WTC11 (cell line): Measurements from ENCODE around the gene GNB2. TPM values are rescaled to one million over a fixed set of nuclear protein-coding genes. Genes with fewer than 3 reads are reported as not detected.
A peak's percentile ranks its signal among the peaks of the same experiment; 100 is the strongest.
"Not testable (repeated sequence)": the region's sequence is repeated elsewhere in the genome, so short reads cannot be mapped to it uniquely, and the experiment has no call there.

ENCODE experiments used
- ATAC-seq: fragments of 200-7000 bp; cut with Tn5 transposase; 2 replicates; pipeline ENCODE4 v1.10.0; 2021; ENCODE audit warnings: mild to moderate bottlenecking, moderate library complexity
- CTCF ChIA-PET: fragments of 300-600 bp; sonication (Branson Sonifier 250); formaldehyde crosslinking; loops from one replicate; lab custom pipeline; 2021; ENCODE audit warnings: antibody characterized with exemption; lab: Charles Lee
- POLR2A ChIA-PET: fragments of 350-600 bp; sonication (Branson Sonifier 250); formaldehyde crosslinking; loops from one replicate; lab custom pipeline; 2021; ENCODE audit warnings: antibody characterized with exemption; lab: Charles Lee
- DNase-seq: peaks from one replicate; pipeline ENCODE4 v3.0.0; 2021; ENCODE audit warnings: low spot score
- H3K27ac Mint-ChIP-seq: 2 replicates; pipeline ENCODE4 v1.8.0; 2021; ENCODE audit warnings: mixed read lengths
- H3K27me3 Mint-ChIP-seq: 2 replicates; pipeline ENCODE4 v1.8.0; 2021; ENCODE audit warnings: low read depth, mild to moderate bottlenecking, moderate library complexity, mixed read lengths
- H3K36me3 Mint-ChIP-seq: 2 replicates; pipeline ENCODE4 v1.8.0; 2021; ENCODE audit warnings: mixed read lengths
- H3K4me1 Mint-ChIP-seq: 2 replicates; pipeline ENCODE4 v1.8.0; 2022; ENCODE audit warnings: mixed read lengths
- H3K4me3 Mint-ChIP-seq: 2 replicates; pipeline ENCODE4 v1.8.0; 2021; ENCODE audit warnings: mild to moderate bottlenecking, moderate library complexity, mixed read lengths
- H3K9me3 Mint-ChIP-seq: 2 replicates; pipeline ENCODE4 v1.8.0; 2021; ENCODE audit warnings: mixed read lengths
- ATF1 ChIP-seq: sonication (generic); formaldehyde crosslinking; IDR thresholded peaks from 2 replicates; pipeline ENCODE4 v1.8.1; 2023; ENCODE audit warnings: mild to moderate bottlenecking, moderate library complexity, missing genetic modification reagents
- FOXJ3 ChIP-seq: sonication (generic); formaldehyde crosslinking; IDR thresholded peaks from 2 replicates; pipeline ENCODE4 v1.9.0; 2021; ENCODE audit warnings: missing genetic modification reagents, mild to moderate bottlenecking, borderline replicate concordance
- NFYB ChIP-seq: sonication (generic); formaldehyde crosslinking; conservative IDR thresholded peaks from 2 replicates; pipeline ENCODE4 v1.8.0; 2022; ENCODE audit warnings: low read depth, missing genetic modification reagents
- SOX15 ChIP-seq: fragments of 250-450 bp; sonication (Bioruptor Pico); IDR thresholded peaks from 2 replicates; pipeline ENCODE4 v1.9.0; 2021; ENCODE audit warnings: mild to moderate bottlenecking
- SP1 ChIP-seq: sonication (generic); formaldehyde crosslinking; conservative IDR thresholded peaks from 2 replicates; pipeline ENCODE4 v1.8.1; 2022; ENCODE audit warnings: missing genetic modification reagents
- TEAD1 ChIP-seq: sonication (generic); formaldehyde crosslinking; IDR thresholded peaks from 2 replicates; pipeline ENCODE4 v1.8.0; 2022; ENCODE audit warnings: mild to moderate bottlenecking, missing genetic modification reagents
- TEAD4 ChIP-seq: sonication (generic); formaldehyde crosslinking; IDR thresholded peaks from 2 replicates; pipeline ENCODE4 v1.8.0; 2022; ENCODE audit warnings: mild to moderate bottlenecking, missing genetic modification reagents
- ZNF121 ChIP-seq: sonication (generic); formaldehyde crosslinking; IDR thresholded peaks from 2 replicates; pipeline ENCODE4 v1.8.0; 2023; ENCODE audit warnings: missing genetic modification reagents
- ZNF396 ChIP-seq: fragments of 250-450 bp; sonication (Bioruptor Pico); IDR thresholded peaks from 2 replicates; pipeline ENCODE4 v1.8.0; 2021; ENCODE audit warnings: mild to moderate bottlenecking, moderate library complexity, borderline replicate concordance
- ZNF671 ChIP-seq: fragments of 250-450 bp; sonication (Bioruptor Pico); IDR thresholded peaks from 2 replicates; pipeline ENCODE4 v1.8.0; 2021; ENCODE audit warnings: mild to moderate bottlenecking
- total RNA-seq: library from RNA; stranded (reverse); gene quantifications from 3 replicates; pipeline ENCODE4 v1.2.3, GENCODE V29; 2021
- TF ChIP-seq, protein P1 (sequence below): sonication (generic); formaldehyde crosslinking; conservative IDR thresholded peaks from 2 replicates; pipeline ENCODE4 v1.8.1; 2022; ENCODE audit warnings: mild to moderate bottlenecking, missing genetic modification reagents
- TF ChIP-seq, protein P2 (sequence below): fragments of 250-450 bp; sonication (Bioruptor Pico); IDR thresholded peaks from 2 replicates; pipeline ENCODE4 v1.9.0; 2021; ENCODE audit warnings: mild to moderate bottlenecking
- TF ChIP-seq, protein P3 (sequence below): fragments of 250-450 bp; sonication (Bioruptor Pico); IDR thresholded peaks from 2 replicates; pipeline ENCODE4 v2.1.2; 2022; ENCODE audit warnings: mild to moderate bottlenecking, moderate library complexity
- TF ChIP-seq, protein P4 (sequence below): fragments of 250-450 bp; sonication (Bioruptor Pico); IDR thresholded peaks from 2 replicates; pipeline ENCODE4 v1.8.0; 2021; ENCODE audit warnings: mild to moderate bottlenecking
- TF ChIP-seq, protein P5 (sequence below): sonication (generic); formaldehyde crosslinking; IDR thresholded peaks from 2 replicates; pipeline ENCODE4 v1.8.0; 2022; ENCODE audit warnings: missing genetic modification reagents
- TF ChIP-seq, protein P6 (sequence below): sonication (generic); formaldehyde crosslinking; IDR thresholded peaks from 2 replicates; pipeline ENCODE4 v1.8.0; 2022; ENCODE audit warnings: mild to moderate bottlenecking, missing genetic modification reagents
- TF ChIP-seq, protein P7 (sequence below): sonication (generic); formaldehyde crosslinking; IDR thresholded peaks from 2 replicates; pipeline ENCODE4 v1.8.1; 2023; ENCODE audit warnings: mild to moderate bottlenecking, missing genetic modification reagents, moderate library complexity

GNB2 gene
- total RNA-seq, 1 experiment from 2014 or later: 194 TPM

DNA sequence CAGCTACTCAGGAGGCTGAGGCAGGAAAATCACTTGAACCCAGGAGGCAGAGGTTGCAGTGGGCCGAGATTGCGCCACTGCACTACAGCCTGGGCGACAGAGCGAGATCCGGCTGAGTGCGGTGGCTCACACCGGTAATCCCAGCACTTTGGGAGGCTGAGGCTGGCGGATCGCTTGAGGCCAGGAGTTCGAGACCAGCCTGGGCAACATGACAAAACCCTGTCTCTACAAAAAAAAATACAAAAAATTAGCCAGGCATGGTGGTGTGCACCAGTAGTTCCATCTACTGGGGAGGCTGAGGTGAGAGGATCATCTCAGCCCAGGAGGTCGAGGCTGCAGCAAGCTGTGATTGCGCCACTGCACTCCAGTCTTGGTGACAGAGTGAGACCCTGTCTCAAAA, 4.4 kb upstream of the GNB2 start:
- TF ChIP-seq ZNF121: 0 out of 2 replicates have a peak, but pooled peaks have one; percentile 27
- POLR2A ChIA-PET: not testable (repeated sequence)
- CTCF ChIA-PET: interaction anchor here (0.8 to 1.5 kb wide), 2 partner anchors 13 to 37 kb away, joined by 4 to 9 read pairs; partner anchors contain the start of gene ACTL6B

DNA sequence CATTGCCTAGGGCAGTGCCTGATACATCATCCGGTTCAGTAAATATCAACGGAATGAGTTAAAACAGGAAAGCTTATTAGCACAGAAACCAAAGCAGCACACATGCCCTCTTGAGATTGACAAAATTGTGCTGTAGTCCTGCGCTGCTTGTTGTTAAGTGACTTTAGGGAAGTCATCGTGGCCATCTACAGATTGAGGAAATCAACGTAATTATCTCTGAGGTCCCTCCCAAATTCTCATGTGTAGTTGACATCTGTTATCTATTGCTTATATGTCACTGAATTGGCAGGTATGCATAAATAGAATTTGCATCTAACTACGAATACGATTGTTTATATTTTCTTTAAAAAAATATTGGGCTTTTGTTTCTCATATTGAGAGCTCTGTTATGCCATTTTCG, 3.5 kb upstream of the GNB2 start:
- TF ChIP-seq, protein P1, sequence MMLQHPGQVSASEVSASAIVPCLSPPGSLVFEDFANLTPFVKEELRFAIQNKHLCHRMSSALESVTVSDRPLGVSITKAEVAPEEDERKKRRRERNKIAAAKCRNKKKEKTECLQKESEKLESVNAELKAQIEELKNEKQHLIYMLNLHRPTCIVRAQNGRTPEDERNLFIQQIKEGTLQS: no peak
- TF ChIP-seq SOX15 (CRISPR knock-in tag): no peak
- no peak for TF ChIP-seq TEAD4
- TF ChIP-seq, protein P2, sequence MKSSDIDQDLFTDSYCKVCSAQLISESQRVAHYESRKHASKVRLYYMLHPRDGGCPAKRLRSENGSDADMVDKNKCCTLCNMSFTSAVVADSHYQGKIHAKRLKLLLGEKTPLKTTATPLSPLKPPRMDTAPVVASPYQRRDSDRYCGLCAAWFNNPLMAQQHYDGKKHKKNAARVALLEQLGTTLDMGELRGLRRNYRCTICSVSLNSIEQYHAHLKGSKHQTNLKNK (CRISPR knock-in tag): no peak
- no peak for TF ChIP-seq ZNF671 (CRISPR knock-in tag)
- no peak for TF ChIP-seq TEAD1
- TF ChIP-seq, protein P3, sequence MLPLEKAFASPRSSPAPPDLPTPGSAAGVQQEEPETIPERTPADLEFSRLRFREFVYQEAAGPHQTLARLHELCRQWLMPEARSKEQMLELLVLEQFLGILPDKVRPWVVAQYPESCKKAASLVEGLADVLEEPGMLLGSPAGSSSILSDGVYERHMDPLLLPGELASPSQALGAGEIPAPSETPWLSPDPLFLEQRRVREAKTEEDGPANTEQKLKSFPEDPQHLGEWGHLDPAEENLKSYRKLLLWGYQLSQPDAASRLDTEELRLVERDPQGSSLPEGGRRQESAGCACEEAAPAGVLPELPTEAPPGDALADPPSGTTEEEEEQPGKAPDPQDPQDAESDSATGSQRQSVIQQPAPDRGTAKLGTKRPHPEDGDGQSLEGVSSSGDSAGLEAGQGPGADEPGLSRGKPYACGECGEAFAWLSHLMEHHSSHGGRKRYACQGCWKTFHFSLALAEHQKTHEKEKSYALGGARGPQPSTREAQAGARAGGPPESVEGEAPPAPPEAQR (CRISPR knock-in tag): no peak
- TF ChIP-seq NFYB (CRISPR knock-in tag): no peak
- TF ChIP-seq, protein P4, sequence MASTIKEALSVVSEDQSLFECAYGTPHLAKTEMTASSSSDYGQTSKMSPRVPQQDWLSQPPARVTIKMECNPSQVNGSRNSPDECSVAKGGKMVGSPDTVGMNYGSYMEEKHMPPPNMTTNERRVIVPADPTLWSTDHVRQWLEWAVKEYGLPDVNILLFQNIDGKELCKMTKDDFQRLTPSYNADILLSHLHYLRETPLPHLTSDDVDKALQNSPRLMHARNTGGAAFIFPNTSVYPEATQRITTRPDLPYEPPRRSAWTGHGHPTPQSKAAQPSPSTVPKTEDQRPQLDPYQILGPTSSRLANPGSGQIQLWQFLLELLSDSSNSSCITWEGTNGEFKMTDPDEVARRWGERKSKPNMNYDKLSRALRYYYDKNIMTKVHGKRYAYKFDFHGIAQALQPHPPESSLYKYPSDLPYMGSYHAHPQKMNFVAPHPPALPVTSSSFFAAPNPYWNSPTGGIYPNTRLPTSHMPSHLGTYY (CRISPR knock-in tag): no peak
- no peak for TF ChIP-seq FOXJ3
- TF ChIP-seq, protein P5, sequence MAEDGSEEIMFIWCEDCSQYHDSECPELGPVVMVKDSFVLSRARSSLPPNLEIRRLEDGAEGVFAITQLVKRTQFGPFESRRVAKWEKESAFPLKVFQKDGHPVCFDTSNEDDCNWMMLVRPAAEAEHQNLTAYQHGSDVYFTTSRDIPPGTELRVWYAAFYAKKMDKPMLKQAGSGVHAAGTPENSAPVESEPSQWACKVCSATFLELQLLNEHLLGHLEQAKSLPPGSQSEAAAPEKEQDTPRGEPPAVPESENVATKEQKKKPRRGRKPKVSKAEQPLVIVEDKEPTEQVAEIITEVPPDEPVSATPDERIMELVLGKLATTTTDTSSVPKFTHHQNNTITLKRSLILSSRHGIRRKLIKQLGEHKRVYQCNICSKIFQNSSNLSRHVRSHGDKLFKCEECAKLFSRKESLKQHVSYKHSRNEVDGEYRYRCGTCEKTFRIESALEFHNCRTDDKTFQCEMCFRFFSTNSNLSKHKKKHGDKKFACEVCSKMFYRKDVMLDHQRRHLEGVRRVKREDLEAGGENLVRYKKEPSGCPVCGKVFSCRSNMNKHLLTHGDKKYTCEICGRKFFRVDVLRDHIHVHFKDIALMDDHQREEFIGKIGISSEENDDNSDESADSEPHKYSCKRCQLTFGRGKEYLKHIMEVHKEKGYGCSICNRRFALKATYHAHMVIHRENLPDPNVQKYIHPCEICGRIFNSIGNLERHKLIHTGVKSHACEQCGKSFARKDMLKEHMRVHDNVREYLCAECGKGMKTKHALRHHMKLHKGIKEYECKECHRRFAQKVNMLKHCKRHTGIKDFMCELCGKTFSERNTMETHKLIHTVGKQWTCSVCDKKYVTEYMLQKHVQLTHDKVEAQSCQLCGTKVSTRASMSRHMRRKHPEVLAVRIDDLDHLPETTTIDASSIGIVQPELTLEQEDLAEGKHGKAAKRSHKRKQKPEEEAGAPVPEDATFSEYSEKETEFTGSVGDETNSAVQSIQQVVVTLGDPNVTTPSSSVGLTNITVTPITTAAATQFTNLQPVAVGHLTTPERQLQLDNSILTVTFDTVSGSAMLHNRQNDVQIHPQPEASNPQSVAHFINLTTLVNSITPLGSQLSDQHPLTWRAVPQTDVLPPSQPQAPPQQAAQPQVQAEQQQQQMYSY: no peak
- no peak for TF ChIP-seq ZNF396 (CRISPR knock-in tag)
- no peak for TF ChIP-seq SP1
- TF ChIP-seq ATF1: no peak
- TF ChIP-seq, protein P6, sequence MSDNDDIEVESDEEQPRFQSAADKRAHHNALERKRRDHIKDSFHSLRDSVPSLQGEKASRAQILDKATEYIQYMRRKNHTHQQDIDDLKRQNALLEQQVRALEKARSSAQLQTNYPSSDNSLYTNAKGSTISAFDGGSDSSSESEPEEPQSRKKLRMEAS: no peak
- TF ChIP-seq, protein P7, sequence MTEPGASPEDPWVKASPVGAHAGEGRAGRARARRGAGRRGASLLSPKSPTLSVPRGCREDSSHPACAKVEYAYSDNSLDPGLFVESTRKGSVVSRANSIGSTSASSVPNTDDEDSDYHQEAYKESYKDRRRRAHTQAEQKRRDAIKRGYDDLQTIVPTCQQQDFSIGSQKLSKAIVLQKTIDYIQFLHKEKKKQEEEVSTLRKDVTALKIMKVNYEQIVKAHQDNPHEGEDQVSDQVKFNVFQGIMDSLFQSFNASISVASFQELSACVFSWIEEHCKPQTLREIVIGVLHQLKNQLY: no peak
- H3K9me3 Mint-ChIP-seq: peaks cover 3% of the 10 kb centered on the region; the same call in 1 of the 2 replicates
- ATAC-seq: no peak
- DNase-seq: no peak
- H3K36me3 Mint-ChIP-seq: no peaks in the 10 kb centered on the region
- no peak overlapping the region for H3K27ac Mint-ChIP-seq
- ChIA-PET CTCF (interaction anchor here (0.7 to 2.1 kb wide), 3 partner anchors 36 to 58 kb away, joined by 3 to 6 read pairs (median 4); partner anchors contain the start of gene MOSPD3), POLR2A (interaction anchor here (0.5 kb wide), 1 partner anchor 159 kb away, joined by 5 read pairs; no protein-coding TSS in a partner anchor)
- H3K4me3 Mint-ChIP-seq: no peak overlapping the region
- H3K4me1 Mint-ChIP-seq: no peaks in the 10 kb centered on the region; the same call in 1 of the 2 replicates
- H3K27me3 Mint-ChIP-seq: peaks cover 60% of the 10 kb centered on the region

More for the DNA sequence above, 4.4 kb upstream of the GNB2 start:
- H3K36me3 Mint-ChIP-seq, H3K9me3 Mint-ChIP-seq, H3K4me3 Mint-ChIP-seq, ATAC-seq, DNase-seq, H3K27ac Mint-ChIP-seq, H3K4me1 Mint-ChIP-seq: not testable (repeated sequence)
- H3K27me3 Mint-ChIP-seq: peaks cover 60% of the 10 kb centered on the region
